COLO668 (cell line): ENCODE measurements around the gene SNPH.
"Not testable (repeated sequence)": the region's sequence is repeated elsewhere in the genome, so short reads cannot be mapped to it uniquely, and the experiment has no call there.

Experiments
- DNase-seq: peaks from one replicate; lab custom pipeline; 2025; ENCODE audit not compliant: unreplicated experiment; lab: John Stamatoyannopoulos, UW

The SNPH gene

GRCh38 chr20:1336699-1337367 is 70.7 kb downstream of the SNPH start:
- DNase-seq: peak; percentile 44

- DNase-seq: no peak
These were observed 71.3 kb downstream of the SNPH start for GRCh38 chr20:1337441-1337840.

GRCh38 chr20:1338096-1338495 is 72.0 kb downstream of the SNPH start:
- no peak for DNase-seq

- DNase-seq: no peak
These were observed 72.7 kb downstream of the SNPH start for GRCh38 chr20:1338801-1339200.

- no peak for DNase-seq
These were observed 75.6 kb downstream of the SNPH start for GRCh38 chr20:1341561-1342265.

GRCh38 chr20:1343446-1344124 is 77.5 kb downstream of the SNPH start:
- DNase-seq: not testable (repeated sequence)

GRCh38 chr20:1345030-1345755 is 79.1 kb downstream of the SNPH start:
- DNase-seq: no peak

GRCh38 chr20:1345756-1346093 is 79.6 kb downstream of the SNPH start:
- DNase-seq: no peak

GRCh38 chr20:1346315-1346969 is 80.3 kb downstream of the SNPH start:
- no peak for DNase-seq

- no peak for DNase-seq
These were observed 87.9 kb downstream of the SNPH start for GRCh38 chr20:1353956-1354355.

GRCh38 chr20:1357921-1358671 is 92.0 kb downstream of the SNPH start:
- DNase-seq: no peak
